HG03575 (cell line): ENCODE measurements around the gene STK32A.

ENCODE experiments used
- ATAC-seq: cut with Tn5 transposase; IDR thresholded peaks from one replicate; pipeline ENCODE4 v1.9.1; 2021; ENCODE audit not compliant: unreplicated experiment, insufficient number of reproducible peaks, low FRiP score; ENCODE audit errors: extremely low read depth

The STK32A gene

GRCh38 chr5:147245381-147246165 is 10.7 kb downstream of the STK32A start:
- no peak for ATAC-seq

- ATAC-seq = no peak
Observed at GRCh38 chr5:147248561-147248960, 13.7 kb downstream of the STK32A start.

- no peak for ATAC-seq
Observed at GRCh38 chr5:147259837-147260236, 25.0 kb downstream of the STK32A start.

DNA sequence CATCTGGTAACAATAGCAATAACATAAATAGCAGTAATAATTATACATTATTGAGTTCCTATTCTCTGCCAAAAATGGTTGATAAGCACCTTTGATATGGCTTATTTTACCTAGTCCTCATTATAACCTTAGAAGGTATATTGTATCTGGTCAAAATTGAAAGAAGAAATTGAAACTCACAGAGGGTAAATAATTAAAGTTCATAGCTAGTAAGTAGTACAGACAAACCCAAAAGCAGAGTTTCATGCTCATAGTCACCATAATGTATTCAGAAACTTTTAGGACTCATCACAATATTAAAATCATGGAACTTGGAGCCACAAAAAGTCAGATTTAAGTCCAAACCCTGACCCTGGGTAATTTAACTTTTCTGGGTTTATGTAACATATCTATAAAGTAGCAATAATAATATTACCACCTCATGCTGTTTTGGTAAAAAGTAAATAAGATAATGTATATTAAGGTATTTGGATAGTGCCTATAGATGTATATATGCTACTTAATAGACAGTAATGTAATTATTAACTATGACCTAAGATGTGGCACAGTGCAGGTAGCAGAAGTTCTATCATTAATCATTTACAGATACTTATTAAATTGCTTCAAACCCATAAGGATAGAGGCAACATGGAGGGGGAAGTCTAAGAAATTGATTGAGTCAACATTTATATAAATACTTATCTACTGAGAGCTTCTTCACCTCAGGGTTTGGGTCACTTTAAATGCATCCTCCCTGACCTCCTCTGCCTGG is 32.4 kb downstream of the STK32A start:
- no peak for ATAC-seq

DNA sequence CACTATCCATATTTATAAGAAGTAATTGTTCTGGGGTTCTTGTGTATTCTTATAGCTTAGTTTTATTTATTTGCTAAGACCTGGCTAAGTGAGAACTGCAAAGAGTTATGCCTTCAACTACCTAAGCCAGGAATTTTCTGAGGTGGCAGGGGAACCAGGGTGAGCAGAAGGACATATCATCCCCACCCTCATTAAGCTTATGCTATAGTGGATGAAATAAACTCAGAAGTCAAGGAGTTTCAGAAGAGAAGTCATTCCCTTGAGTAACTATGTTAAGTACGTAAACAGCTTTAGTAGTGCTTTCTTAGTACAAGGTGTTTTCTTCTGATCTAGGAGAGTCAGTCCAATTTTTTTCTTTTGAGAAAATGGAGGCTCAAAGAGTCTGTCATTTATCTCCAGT is 41.7 kb downstream of the STK32A start:
- no peak for ATAC-seq

- ATAC-seq = no peak
Observed at GRCh38 chr5:147286296-147286695, 51.5 kb downstream of the STK32A start.

GRCh38 chr5:147287110-147287509 is 52.3 kb downstream of the STK32A start:
- ATAC-seq = no peak

- no peak for ATAC-seq
Observed at GRCh38 chr5:147290261-147290660, 55.4 kb downstream of the STK32A start.

DNA sequence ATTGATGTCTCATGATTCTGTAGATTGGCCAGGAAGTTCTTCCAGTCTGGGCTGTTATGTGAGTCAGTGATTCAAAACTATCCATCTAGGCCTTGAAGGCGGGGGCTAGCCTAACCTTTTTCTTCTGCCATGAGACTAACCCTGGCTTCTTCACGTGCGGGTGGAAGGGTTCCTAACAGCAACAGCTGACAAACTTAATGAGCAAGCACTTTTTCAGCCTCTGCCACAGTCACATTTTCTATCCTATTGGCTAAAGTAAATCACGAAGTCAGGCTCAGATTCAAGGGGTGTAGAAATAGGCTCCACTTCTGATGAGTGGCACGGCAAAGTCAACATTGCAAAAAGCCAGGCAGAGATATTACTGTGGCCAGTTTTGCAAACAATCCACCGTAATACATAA is 68.4 kb downstream of the STK32A start:
- no peak for ATAC-seq

GRCh38 chr5:147303976-147304375 is 69.2 kb downstream of the STK32A start:
- ATAC-seq = no peak

GRCh38 chr5:147305147-147305546 is 70.3 kb downstream of the STK32A start:
- no peak for ATAC-seq

DNA sequence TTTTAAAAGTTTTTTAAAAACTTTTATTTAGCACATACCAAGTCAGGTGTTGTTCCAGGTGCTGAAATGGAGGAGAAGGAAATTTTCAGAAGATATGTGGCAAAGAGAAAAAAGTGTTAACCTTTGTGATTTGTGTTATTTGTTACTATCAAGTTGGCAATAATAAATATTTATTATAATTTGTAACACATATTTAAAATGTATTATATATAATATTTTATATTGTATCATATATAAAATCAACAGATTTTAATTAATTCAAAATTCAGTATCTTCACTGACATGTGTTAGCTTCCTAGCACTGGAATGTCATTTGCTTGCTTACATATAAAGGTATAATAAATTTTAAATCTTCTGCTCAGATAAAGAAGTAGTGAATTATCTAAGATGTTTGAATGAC is 71.5 kb downstream of the STK32A start:
- ATAC-seq = no peak

- ATAC-seq = no peak
Observed at GRCh38 chr5:147307170-147307569, 72.3 kb downstream of the STK32A start.

DNA sequence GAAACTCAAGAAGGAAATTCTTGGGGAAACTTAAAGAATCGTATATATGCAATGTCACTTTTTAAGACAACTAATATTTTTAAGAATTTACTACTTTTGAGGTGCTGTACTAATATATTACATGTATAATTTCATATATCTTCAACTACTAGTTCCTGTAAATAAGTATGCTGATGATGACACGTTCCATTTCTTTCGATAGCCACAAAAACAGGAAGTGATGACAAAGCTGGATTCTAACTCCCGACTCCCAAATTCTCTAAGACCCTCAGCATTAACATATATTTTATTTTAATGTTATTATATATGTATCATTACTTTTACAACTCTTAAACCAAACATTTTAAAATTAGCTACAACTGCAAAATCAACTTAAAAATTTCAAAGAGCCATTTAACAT is 74.8 kb downstream of the STK32A start:
- no peak for ATAC-seq

GRCh38 chr5:147310059-147310704 is 75.4 kb downstream of the STK32A start:
- no peak for ATAC-seq

DNA sequence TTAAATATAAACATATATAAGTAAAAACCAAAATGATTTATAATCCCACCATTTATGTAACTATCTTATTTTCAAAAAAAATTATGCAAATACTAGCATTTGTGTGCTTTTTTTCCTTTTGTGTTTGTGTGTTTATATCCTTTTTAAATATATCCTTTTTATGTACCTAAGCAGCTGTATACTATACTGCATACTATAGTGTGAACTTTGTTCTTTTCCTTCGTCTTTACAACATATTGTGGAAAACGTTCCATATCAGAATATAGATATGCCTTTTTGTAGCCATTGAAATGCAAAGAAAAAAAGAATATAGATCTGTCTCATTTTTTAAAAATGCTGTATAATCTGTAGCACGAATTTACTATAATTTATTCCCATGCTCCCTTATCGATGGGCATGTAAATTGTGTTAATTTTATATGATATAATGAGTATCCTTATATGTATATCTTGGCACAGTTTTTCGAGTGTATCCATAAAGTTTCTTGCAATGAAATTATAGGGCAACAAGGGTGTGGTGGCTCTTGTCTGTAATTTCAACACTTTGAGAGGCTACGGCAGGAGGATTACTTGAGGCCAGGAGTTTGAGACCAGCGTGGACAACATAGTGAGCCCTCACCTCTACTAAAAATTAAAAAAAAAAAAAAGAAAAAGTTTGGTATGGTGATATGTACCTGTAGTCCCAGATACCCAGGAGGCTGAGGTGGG is 83.3 kb downstream of the STK32A start:
- no peak for ATAC-seq

- no peak for ATAC-seq
Observed at GRCh38 chr5:147321569-147321968, 86.7 kb downstream of the STK32A start.

DNA sequence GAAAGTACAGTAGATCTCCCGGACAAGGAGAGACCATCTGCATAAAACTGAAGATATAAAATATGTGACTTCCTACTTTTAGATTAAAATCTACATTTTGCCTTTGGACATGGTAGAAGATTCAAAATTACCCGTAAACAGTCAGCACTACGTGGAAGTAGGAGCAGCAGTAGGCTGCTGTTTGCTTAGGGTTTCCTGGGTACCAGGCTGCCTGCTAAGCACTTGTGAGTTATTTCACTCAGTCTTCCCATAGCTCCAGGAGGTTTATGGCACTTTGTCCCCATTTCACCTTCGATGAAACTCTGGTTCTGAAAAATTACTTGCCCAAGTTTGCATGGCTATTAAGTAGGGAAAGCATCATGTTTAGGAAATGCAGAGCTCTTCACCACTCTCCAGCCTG is 92.6 kb downstream of the STK32A start:
- no peak for ATAC-seq

- no peak for ATAC-seq
Observed at GRCh38 chr5:147327905-147328304, 93.1 kb downstream of the STK32A start.
